Parietal lobe (tissue), 1 donor: Measurements from ENCODE around the gene GLB1L3. TPM values are rescaled to one million over a fixed set of nuclear protein-coding genes. Genes with fewer than 3 reads are reported as not detected.

ENCODE experiments used
- total RNA-seq: library from RNA; depleted of rRNA; stranded (reverse); fragments of >200 nt; gene quantifications from one replicate; pipeline ENCODE4 v1.2.3, GENCODE V29; 2014

The GLB1L3 gene
- 0.94 TPM for total RNA-seq

GRCh38 chr11:134275534-134276395 is at the start of gene GLB1L3:
Gene GLB1L3, plus strand, starts transcription at chr11:134276379. Its CDS starts 362 bp downstream, at chr11:134276741.

GRCh38 chr11:134253188-134253993 is 22.8 kb upstream of the GLB1L3 start, which contains the start of the genes ACAD8 and THYN1:
Gene ACAD8, plus strand, starts transcription at chr11:134253568. Its CDS starts 33 bp downstream, at chr11:134253601.
Gene THYN1, minus strand, starts transcription at chr11:134253352. Its CDS starts 470 bp downstream, at chr11:134252882.

GRCh38 chr11:134331354-134332188 is 55.4 kb downstream of the GLB1L3 start, which contains the start of gene GLB1L2:
Gene GLB1L2, plus strand, starts transcription at chr11:134331988. Its CDS starts 74 bp downstream, at chr11:134332062.

Other genes with a start within 250 kb of the GLB1L3 start
- 46.0 TPM for gene JAM3, start 207.3 kb upstream of the GLB1L3 start, total RNA-seq
- 29.1 TPM for gene NCAPD3, start 52.4 kb upstream of the GLB1L3 start, total RNA-seq
- gene VPS26B, start 51.7 kb upstream of the GLB1L3 start, total RNA-seq, result 119 TPM
- 42.3 TPM for gene THYN1, start 23.0 kb upstream of the GLB1L3 start, total RNA-seq
- 50.7 TPM for gene ACAD8, start 22.8 kb upstream of the GLB1L3 start, total RNA-seq
- gene GLB1L2, start 55.6 kb downstream of the GLB1L3 start, total RNA-seq, result 2.2 TPM
- gene B3GAT1, start 135.9 kb downstream of the GLB1L3 start, total RNA-seq, result 75.4 TPM